ENCODE results near the gene ITSN2. TPM values are rescaled to one million over a fixed set of nuclear protein-coding genes. Genes with fewer than 3 reads are reported as not detected.

The ITSN2 gene
- total RNA-seq, 1 donor from 2014 or later, result 43.6 TPM

- DNase-seq (ENCODE audit: low spot score), result no peak
Measured at GRCh38 chr2:24334245-24334633, 26.1 kb downstream of the ITSN2 start.

- DNase-seq (ENCODE audit: low spot score), result no peak
Measured at GRCh38 chr2:24332791-24333540, 27.4 kb downstream of the ITSN2 start.

- no peak for DNase-seq (ENCODE audit: low spot score)
Measured at GRCh38 chr2:24330161-24330560, 30.2 kb downstream of the ITSN2 start.

DNA sequence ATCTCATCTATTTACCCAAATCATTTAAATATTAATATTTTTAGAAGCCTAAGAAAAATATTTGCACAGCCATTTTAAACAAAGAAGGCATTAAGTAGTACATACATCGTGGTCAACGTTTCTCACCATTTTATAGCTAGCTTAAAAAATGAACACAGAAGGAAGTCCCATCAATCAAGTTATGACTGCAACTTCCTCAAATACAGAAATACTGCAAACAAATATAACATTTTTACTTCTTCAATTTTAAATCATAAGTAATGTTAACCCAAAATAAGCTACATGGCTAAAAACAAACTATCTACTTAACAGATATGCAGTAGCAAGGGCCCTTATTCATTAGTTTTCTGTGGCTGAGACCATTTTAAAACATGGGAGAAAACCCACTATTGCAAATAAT is 30.6 kb downstream of the ITSN2 start:
- peak; percentile 15 for DNase-seq (ENCODE audit: low spot score)

GRCh38 chr2:24328010-24328409 is 32.3 kb downstream of the ITSN2 start:
- no peak for DNase-seq (ENCODE audit: low spot score)

GRCh38 chr2:24317491-24317920 is 42.8 kb downstream of the ITSN2 start:
- DNase-seq (ENCODE audit: low spot score), result no peak

DNA sequence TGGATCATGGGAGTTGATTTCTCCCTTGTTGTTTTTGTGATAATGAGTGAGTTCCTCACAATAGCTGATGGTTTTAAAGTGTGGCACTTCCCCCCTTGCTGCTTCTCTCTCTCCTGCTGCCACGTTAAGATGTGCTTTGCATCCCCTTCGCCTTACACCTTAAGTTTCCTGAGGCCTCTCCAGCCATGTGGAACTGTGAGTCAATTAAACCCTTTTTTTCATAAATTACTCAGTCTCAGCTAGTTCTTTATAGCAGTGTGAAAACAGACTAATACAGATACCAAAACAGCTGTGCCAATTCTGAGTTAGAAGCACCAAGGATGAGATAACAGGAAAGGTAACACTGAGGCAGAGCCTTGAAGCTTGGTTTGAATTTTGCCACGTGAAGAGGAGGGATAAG is 44.7 kb downstream of the ITSN2 start:
- no peak for DNase-seq (ENCODE audit: low spot score)

- DNase-seq (ENCODE audit: low spot score), result no peak
Measured at GRCh38 chr2:24313744-24314632, 46.3 kb downstream of the ITSN2 start.

DNA sequence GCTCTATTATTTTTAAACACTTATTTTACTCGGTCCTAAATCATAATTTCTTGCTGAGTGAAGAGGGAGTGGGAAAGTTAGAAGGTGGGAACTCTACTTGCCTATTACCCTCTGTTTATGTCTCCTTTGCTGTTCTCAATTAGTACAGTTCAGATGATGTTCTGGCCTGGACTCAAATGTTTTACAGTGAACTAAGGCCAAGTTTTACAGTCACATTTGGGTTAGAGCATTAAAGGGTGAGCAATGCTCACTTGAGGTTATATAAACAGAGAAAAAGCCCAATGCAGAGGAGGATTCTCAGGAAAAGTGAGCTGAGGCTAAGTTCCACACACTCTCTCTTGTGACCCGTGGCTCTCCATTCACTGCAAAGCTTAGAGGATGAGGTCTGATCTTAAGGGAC is 52.4 kb downstream of the ITSN2 start:
- no peak for DNase-seq (ENCODE audit: low spot score)

DNA sequence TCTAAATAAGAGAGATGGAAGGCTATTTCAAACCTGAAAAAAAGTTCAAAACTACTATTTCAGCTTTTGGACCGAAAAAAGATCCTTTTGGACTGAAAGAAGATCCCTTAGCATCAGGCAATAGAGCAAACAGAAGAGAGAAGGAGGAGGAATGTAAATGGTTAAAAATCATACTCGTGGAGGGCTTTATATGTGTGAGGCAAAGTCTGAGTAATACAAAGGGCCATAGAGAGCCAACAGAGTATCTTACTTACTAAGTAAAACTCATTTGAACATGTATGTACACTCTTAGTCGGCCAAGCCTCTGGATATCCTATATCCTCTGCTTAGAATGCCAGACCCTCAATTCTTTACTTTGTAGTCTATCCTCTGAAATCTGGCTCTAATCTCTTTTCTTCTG is 55.7 kb downstream of the ITSN2 start:
- peak; percentile 78 for DNase-seq (ENCODE audit: low spot score)

DNA sequence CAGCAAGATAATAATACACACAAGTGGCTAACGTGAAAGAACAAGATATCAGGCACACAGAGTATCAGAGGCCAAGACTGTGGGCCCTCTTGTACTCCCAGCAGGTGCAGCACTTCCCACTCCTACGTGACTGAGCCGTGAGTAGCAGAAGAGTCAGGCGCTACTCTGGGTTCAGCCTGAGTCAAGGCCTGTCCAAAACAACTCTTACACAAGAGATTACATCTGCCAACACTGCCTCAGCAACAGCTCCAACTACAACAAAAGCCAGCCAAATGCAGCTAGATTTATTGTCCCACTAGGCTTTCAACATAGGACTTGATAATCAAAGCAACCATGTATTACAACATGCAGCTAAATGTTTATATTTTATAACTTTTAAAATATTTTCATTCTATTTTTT is 56.2 kb downstream of the ITSN2 start:
- DNase-seq (ENCODE audit: low spot score), result peak; percentile 74

GRCh38 chr2:24301599-24301998 is 58.7 kb downstream of the ITSN2 start:
- DNase-seq (ENCODE audit: low spot score), result no peak

- DNase-seq (ENCODE audit: low spot score), result no peak
Measured at GRCh38 chr2:24297663-24298062, 62.7 kb downstream of the ITSN2 start.

DNA sequence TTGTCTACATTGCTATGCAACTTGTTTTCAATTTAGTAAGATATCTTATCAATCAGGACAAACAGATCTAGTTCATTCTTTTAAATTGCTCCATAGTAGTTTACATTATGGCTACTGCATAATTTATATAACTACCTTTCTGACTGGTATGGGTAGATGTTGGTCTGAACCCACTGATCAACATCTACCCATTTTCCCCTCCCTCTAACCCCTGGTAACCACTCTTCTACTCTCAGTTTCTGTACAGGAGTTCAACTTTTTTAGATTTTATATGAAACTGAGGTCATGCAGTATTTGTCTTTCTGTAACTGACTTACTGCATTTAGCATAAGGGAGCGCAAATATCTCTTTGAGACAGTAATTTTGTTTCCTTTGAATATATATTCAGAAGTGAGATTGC is 73.2 kb downstream of the ITSN2 start:
- no peak for DNase-seq (ENCODE audit: low spot score)

DNA sequence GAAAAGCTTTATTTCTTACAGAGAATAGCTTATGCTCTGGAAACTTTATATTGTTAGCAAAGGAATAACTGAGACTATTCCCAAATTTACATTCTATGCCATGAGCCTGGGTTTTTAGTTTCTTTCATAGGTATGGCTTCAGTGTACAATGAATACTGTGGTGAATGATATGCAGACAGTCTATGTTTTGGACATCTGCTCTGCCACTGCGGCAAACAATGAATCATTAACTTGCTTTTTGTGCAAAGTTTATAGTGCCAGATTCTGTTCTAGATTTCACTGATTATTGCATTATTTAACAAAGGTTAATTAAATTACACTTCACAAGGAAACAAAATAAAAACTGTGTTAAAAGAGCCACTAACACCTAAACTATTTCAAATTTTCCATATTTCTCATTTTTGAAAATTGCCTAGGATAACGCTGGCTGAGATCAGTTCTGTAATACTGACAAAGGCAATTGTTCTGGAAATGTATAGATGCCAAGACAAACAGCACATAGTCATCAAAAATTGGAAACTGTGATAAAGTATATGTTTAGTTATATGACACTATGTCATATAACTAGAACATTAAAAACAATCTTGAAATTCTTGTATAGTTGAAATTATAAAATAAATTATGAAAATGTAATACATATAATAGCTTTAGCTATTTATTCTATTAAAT is 74.7 kb downstream of the ITSN2 start:
- no peak for DNase-seq (ENCODE audit: low spot score)

- no peak for DNase-seq (ENCODE audit: low spot score)
Measured at GRCh38 chr2:24280645-24281044, 79.7 kb downstream of the ITSN2 start.

- no peak for DNase-seq (ENCODE audit: low spot score)
Measured at GRCh38 chr2:24280161-24280560, 80.2 kb downstream of the ITSN2 start.

DNA sequence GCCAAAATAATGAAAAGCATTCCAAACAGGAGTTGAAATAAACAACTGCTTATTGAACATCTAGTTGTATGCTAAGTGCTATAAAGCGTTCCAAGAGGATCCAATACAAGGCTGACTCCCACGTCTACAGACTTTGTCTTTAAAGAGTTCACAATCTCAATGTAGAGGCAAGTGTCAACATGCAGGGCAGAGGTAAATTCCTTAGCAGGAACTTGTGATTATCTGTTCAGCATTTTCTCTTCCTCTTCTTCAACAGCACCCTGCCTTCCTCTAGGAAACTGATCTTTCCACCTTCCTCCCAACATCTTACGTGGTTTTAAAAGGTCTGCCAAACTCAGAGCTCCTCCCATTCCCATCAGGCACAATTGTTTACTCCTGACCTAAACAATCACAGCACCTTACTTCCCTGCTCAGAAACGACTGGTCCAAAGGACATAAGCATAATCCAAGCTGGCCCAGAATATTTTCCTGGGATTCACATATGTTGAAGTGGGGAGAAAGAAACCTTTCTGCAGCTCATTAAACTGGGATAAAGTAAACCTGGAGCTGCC is 83.9 kb downstream of the ITSN2 start:
- DNase-seq (ENCODE audit: low spot score), result peak; percentile 25

GRCh38 chr2:24274809-24275208 is 85.5 kb downstream of the ITSN2 start:
- no peak for DNase-seq (ENCODE audit: low spot score)

- DNase-seq (ENCODE audit: low spot score), result no peak
Measured at GRCh38 chr2:24273598-24273997, 86.7 kb downstream of the ITSN2 start.

- no peak for DNase-seq (ENCODE audit: low spot score)
Measured at GRCh38 chr2:24272907-24273306, 87.4 kb downstream of the ITSN2 start.
